Measurements from ENCODE around the gene PRAMEF9.
"Not testable (repeated sequence)": the region's sequence is repeated elsewhere in the genome, so short reads cannot be mapped to it uniquely, and the experiment has no call there.

DNA sequence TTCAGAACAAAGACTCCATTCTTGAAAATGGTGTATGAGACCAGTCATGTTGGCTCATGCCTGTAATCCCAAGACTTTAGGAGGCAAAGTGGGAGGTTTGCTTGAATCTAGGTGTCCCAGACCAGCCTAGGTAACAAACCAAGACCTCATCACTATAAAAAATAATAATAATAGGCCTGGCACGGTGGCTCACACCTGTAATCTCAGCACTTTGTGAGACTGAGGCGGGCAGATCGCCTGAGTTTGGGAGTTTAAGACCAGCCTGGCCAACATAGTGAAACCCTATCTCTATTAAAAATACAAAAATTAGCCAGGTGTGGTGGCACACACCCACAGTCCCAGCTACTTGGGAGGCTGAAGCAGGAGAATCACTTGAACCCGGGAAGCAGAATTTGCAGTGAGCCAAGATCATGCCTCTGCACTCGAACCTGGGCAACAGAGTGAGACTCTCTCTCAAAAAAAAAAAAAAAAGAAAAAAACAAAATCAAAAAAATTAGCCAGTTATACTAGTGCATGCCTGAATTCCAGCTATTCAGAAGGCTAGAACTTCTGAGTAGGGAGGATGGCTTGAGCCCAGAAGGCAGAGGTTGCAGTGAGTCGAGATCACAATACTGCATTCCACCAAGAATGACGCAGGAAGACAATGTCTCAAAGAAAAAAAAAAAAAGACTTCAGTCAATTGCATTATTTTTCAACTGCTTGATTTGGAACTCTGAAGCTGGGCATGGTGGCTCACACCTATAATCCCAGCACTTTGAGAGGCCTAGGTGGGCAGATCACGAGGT, 55.8 kb downstream of the PRAMEF9 start:
- not testable (repeated sequence) for TF ChIP-seq RAD21 (conservative IDR thresholded peaks at IDR 0.05 in 1 of 2, IDR thresholded peaks at IDR 0.05 in 1 of 2); POLR2A (IDR thresholded peaks at IDR 0.05; ENCODE audit: low read length); EP300 (IDR thresholded peaks at IDR 0.05); MAFK (IDR thresholded peaks at IDR 0.05; ENCODE audit: partially characterized antibody); RARB (CRISPR knock-in tag; IDR thresholded peaks at IDR 0.05)
- TF ChIP-seq, protein P1, sequence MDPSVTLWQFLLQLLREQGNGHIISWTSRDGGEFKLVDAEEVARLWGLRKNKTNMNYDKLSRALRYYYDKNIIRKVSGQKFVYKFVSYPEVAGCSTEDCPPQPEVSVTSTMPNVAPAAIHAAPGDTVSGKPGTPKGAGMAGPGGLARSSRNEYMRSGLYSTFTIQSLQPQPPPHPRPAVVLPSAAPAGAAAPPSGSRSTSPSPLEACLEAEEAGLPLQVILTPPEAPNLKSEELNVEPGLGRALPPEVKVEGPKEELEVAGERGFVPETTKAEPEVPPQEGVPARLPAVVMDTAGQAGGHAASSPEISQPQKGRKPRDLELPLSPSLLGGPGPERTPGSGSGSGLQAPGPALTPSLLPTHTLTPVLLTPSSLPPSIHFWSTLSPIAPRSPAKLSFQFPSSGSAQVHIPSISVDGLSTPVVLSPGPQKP (IDR thresholded peaks at IDR 0.05; ENCODE audit: low read depth, low read length) = not testable (repeated sequence)

Measured in A549 (cell line).